BLaER1 treated with 17β-estradiol and CSF1 and Interleukin-3, amounts not matched to agents 10 nM and 100 nM (cell line): ENCODE data around the gene ANAPC5.
"Not testable (repeated sequence)": the region's sequence is repeated elsewhere in the genome, so short reads cannot be mapped to it uniquely, and the experiment has no call there.

Experiments used
- H3K27ac ChIP-seq, 11 experiments: shearing (Covaris generic); formaldehyde crosslinking; 2 replicates each; pipeline ENCODE4 v1.8.1; 2022
- H3K27me3 ChIP-seq, 11 experiments: shearing (Covaris generic); formaldehyde crosslinking; 2 replicates each; pipeline ENCODE4 v1.8.1; 2022
- H3K36me3 ChIP-seq, 11 experiments: shearing (Covaris generic); formaldehyde crosslinking; 2 replicates each; pipeline ENCODE4 v1.8.1; 2022
- H3K4me1 ChIP-seq, 10 experiments: shearing (Covaris generic); formaldehyde crosslinking; 2 replicates each; pipeline ENCODE4 v1.8.1; 2022
- H3K4me2 ChIP-seq, 11 experiments: shearing (Covaris generic); formaldehyde crosslinking; 2 replicates each; pipeline ENCODE4 v1.8.1; 2022
- H3K4me3 ChIP-seq, 10 experiments: shearing (Covaris generic); formaldehyde crosslinking; 2 replicates each; pipeline ENCODE4 v1.8.1; 2022
- H3K9ac ChIP-seq, 11 experiments: shearing (Covaris generic); formaldehyde crosslinking; 2 replicates each; pipeline ENCODE4 v1.8.1; 2022
- H3K9me3 ChIP-seq, 11 experiments: shearing (Covaris generic); formaldehyde crosslinking; replicated peaks in 1 of 11; 2 replicates each; pipeline ENCODE4 v1.8.1; 2022
- H4K20me1 ChIP-seq, 11 experiments: shearing (Covaris generic); formaldehyde crosslinking; 2 replicates each; pipeline ENCODE4 v1.8.1; 2022
- Cebpa-rat ChIP-seq, 11 experiments: shearing (Covaris generic); IDR thresholded peaks; 2 replicates each; pipeline ENCODE4 v1.8.1; 2022

The ANAPC5 gene

GRCh38 chr12:121304306-121304705 is 47.9 kb downstream of the ANAPC5 start:
- Histone ChIP-seq H3K9ac (no peak overlapping the region), H3K4me1 (peaks cover 12 to 41% (median 18%) of the 10 kb centered on the region in 10 experiments), H3K4me2 (no peak overlapping the region), H3K4me3 (no peak overlapping the region), H4K20me1 (no peaks in the 10 kb centered on the region), H3K27me3 (no peaks in the 10 kb centered on the region), H3K27ac (no peak overlapping the region), H3K36me3 (peaks cover 18 to 31% (median 28%) of the 10 kb centered on the region in 11 experiments), H3K9me3 (no peaks in the 10 kb centered on the region)
- no peak for TF ChIP-seq Cebpa-rat (IDR thresholded peaks at IDR 0.05)

- Histone ChIP-seq H3K4me2 (peak overlapping the region in 5 of 11 experiments; percentile 8 to 48 (median 35); a peak in 7 of 22 replicates), H3K36me3 (peaks cover 0 to 7% (median 4%) of the 10 kb centered on the region in 11 experiments; a peak in 12 of 22 replicates), H3K9me3 (no peaks in the 10 kb centered on the region), H3K4me1 (peaks cover 24 to 55% (median 31%) of the 10 kb centered on the region in 10 experiments), H4K20me1 (no peaks in the 10 kb centered on the region), H3K27me3 (no peaks in the 10 kb centered on the region), H3K4me3 (no peak overlapping the region), H3K27ac (no peak overlapping the region; a peak in 1 of 22 replicates), H3K9ac (no peak overlapping the region)
- TF ChIP-seq Cebpa-rat (IDR thresholded peaks at IDR 0.05), result no peak
These were observed 50.3 kb downstream of the ANAPC5 start for GRCh38 chr12:121301876-121302275.

GRCh38 chr12:121300083-121300819 is 52.0 kb downstream of the ANAPC5 start:
- peaks cover 24 to 53% (median 33%) of the 10 kb centered on the region in 10 experiments for H3K4me1 ChIP-seq
- H3K9ac ChIP-seq, result no peak overlapping the region
- no peaks in the 10 kb centered on the region for H3K36me3 ChIP-seq
- H3K27ac ChIP-seq, result no peak overlapping the region
- no peak overlapping the region for H3K4me3 ChIP-seq
- H4K20me1 ChIP-seq, result peaks cover 0 to 9% (median 5%) of the 10 kb centered on the region in 11 experiments; a peak in 12 of 22 replicates
- H3K27me3 ChIP-seq, result no peaks in the 10 kb centered on the region
- peak overlapping the region in 9 of 11 experiments; percentile 19 to 52 (median 29); a peak in 15 of 22 replicates for H3K4me2 ChIP-seq
- H3K9me3 ChIP-seq, result no peaks in the 10 kb centered on the region
- TF ChIP-seq Cebpa-rat (IDR thresholded peaks at IDR 0.05), result no peak

GRCh38 chr12:121299662-121300061 is 52.5 kb downstream of the ANAPC5 start:
- Histone ChIP-seq H3K4me1 (peaks cover 28 to 56% (median 39%) of the 10 kb centered on the region in 10 experiments), H4K20me1 (peaks cover 0 to 15% (median 11%) of the 10 kb centered on the region in 11 experiments; a peak in 16 of 22 replicates), H3K4me3 (no peak overlapping the region), H3K9me3 (no peaks in the 10 kb centered on the region), H3K9ac (no peak overlapping the region), H3K27ac (no peak overlapping the region), H3K27me3 (no peaks in the 10 kb centered on the region), H3K36me3 (peaks cover 0 to under 1% (median 0%) of the 10 kb centered on the region in 11 experiments; a peak in 2 of 22 replicates), H3K4me2 (peak overlapping the region in 8 of 11 experiments; percentile 19 to 52 (median 26); a peak in 11 of 22 replicates)
- TF ChIP-seq Cebpa-rat (IDR thresholded peaks at IDR 0.05), result no peak

GRCh38 chr12:121298411-121298810 is 53.8 kb downstream of the ANAPC5 start:
- not testable (repeated sequence) for H3K9me3 ChIP-seq, H3K27ac ChIP-seq, H3K4me3 ChIP-seq, H3K27me3 ChIP-seq, H3K9ac ChIP-seq
- Histone ChIP-seq H3K36me3 (peaks cover 0 to 13% (median 0%) of the 10 kb centered on the region in 11 experiments; a peak in 8 of 22 replicates), H3K4me1 (peaks cover 41 to 68% (median 52%) of the 10 kb centered on the region in 10 experiments), H4K20me1 (peaks cover 0 to 27% (median 22%) of the 10 kb centered on the region in 11 experiments; a peak in 16 of 22 replicates), H3K4me2 (peak overlapping the region in 9 of 11 experiments; percentile 91 to 99 (median 96); a peak in 17 of 22 replicates)

GRCh38 chr12:121297435-121297991 is 54.7 kb downstream of the ANAPC5 start:
- H3K27ac ChIP-seq, result peak overlapping the region in 10 of 11 experiments; percentile 88 to 97 (median 95); a peak in 19 of 22 replicates
- H3K4me3 ChIP-seq, result peak overlapping the region; percentile 87 to 100 (median 99)
- H3K9ac ChIP-seq, result peak overlapping the region; percentile 92 to 99 (median 97)
- peak overlapping the region; percentile 91 to 99 (median 96) for H3K4me2 ChIP-seq
- no peaks in the 10 kb centered on the region for H3K27me3 ChIP-seq
- H3K36me3 ChIP-seq, result peaks cover 0 to 20% (median 5%) of the 10 kb centered on the region in 11 experiments; a peak in 10 of 22 replicates
- H3K9me3 ChIP-seq, result no peaks in the 10 kb centered on the region
- TF ChIP-seq Cebpa-rat (IDR thresholded peaks at IDR 0.05), result no peak
- H4K20me1 ChIP-seq, result peaks cover 3 to 36% (median 29%) of the 10 kb centered on the region in 11 experiments; a peak in 16 of 22 replicates
- H3K4me1 ChIP-seq, result peaks cover 50 to 73% (median 61%) of the 10 kb centered on the region in 10 experiments

GRCh38 chr12:121296618-121297434 is 55.4 kb downstream of the ANAPC5 start, which contains the start of gene CAMKK2:
TSS of gene CAMKK2 (minus strand) at chr12:121296709. CDS start at chr12:121274526, 22,183 bp downstream.
- peaks cover 0 to 27% (median 8%) of the 10 kb centered on the region in 11 experiments; a peak in 12 of 22 replicates for H3K36me3 ChIP-seq
- peak within 1 kb of the TSS; percentile 87 to 100 (median 99) for H3K4me3 ChIP-seq
- H3K4me1 ChIP-seq, result peaks cover 57 to 75% (median 64%) of the 10 kb centered on the region in 10 experiments
- H3K4me2 ChIP-seq, result peak within 1 kb of the TSS; percentile 96 to 99 (median 98)
- H4K20me1 ChIP-seq, result peaks cover 5 to 43% (median 34%) of the 10 kb centered on the region in 11 experiments; a peak in 16 of 22 replicates
- H3K27ac ChIP-seq, result peak within 1 kb of the TSS; percentile 79 to 97 (median 95)
- peak within 1 kb of the TSS; percentile 92 to 99 (median 97) for H3K9ac ChIP-seq
- H3K9me3 ChIP-seq, result no peaks in the 10 kb centered on the region
- TF ChIP-seq Cebpa-rat (IDR thresholded peaks at IDR 0.05), result no peak
- no peaks in the 10 kb centered on the region for H3K27me3 ChIP-seq
